ENCODE results near the gene RHCE.
"Not testable (repeated sequence)": the region's sequence is repeated elsewhere in the genome, so short reads cannot be mapped to it uniquely, and the experiment has no call there.

The RHCE gene

DNA sequence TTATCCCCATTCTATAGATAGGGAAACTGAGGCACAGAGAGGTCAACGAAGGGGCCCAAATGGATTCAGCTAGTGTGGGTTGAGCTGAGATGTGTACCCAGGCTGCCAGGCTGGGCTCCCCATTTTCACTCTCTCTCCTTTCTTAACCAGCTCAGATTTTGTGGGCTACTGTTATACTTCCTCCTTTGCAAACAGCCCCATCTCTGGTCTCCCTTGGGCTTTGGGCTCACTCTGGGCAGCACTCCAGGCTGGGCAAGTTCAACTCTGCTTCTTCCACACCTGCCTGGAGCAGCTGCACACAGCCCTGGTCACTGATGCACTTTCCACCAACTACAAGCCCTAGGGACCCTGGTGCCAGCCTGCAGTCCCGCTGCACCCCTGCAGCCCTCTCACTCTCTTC, 22.5 kb downstream of the RHCE start:
- not testable (repeated sequence) for DNase-seq (ENCODE audit: low read depth in 2 of 2)

DNA sequence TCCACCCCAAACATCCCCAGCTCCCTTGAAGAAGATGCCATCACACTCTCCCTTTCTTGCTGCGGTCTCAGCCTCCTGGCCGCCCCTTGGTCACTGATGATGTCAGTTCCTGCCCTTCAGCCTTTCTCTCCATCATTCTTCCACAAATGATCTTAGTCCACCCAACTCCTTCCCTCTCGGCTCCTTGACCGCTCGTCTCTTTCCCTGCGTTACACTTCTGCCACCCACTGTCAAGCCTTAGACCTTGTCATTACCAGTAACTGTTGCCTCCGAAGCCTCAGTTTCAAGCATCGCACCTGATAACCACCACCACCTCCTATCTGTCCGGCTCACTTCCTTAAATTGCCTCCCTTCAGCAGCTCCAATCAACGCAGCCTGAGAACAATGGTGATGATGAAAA, 23.1 kb downstream of the RHCE start:
- not testable (repeated sequence) for DNase-seq (ENCODE audit: low read depth in 2 of 2)

DNA sequence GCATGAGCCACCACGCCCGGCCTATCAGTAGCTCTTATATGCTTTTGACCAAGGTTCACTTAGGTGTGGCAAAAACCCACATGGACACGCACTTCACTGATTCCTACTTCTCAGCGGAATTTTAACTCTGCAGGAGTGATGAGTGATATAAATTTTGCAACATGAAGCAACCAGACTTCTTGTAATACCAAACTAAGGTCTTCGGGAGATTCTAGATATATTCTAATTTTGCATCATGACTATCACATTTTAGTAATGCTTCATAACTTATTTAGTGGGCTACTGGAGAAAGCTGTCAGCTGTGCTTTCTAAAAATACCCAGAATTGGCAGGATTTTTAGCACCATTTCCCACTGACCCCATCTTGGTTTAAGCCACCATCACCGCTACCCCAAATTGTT, 27.8 kb downstream of the RHCE start:
- DNase-seq (ENCODE audit: low read depth in 2 of 2), result no peak

DNA sequence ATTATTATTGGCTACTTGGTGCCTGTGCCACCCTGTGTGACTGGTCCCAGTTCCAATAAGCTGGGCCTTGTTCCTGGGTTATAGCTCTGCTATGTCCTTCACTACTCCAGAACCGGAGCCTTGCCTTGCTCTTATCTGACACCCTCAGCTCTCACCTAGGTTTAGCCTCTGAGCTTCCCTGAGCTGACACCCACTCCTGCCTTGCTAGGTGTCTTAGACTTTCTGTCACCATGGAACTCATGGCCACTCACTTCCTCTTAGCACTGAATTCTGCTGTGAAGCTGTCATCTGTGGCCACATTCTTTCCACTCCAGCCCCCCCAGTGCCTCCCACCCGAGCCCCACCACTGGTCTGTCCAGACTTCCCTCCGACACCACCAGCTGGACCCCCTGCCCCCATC, 30.9 kb downstream of the RHCE start:
- not testable (repeated sequence) for DNase-seq (ENCODE audit: low read depth in 2 of 2)

DNA sequence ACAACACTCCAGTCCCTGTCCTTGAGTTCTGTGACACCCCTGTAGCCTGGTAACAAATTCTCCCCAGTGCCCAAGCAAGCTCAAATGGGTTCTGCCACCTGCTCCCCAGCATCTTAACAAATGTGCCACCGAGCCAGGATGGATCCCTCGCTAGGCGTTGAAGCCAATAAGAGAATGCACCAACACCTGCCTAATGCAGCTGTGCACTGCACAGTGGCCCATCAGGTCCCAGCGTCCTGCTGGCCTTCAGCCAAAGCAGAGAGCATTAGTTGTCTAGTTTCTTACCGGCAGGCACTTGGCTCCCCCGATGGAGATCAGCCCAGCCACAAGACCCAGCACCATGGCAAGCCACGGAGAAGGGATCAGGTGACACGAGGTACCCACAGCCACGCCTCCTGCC, 31.9 kb downstream of the RHCE start:
- DNase-seq (ENCODE audit: low read depth in 2 of 2), result not testable (repeated sequence)

GRCh38 chr1:25387096-25387495, 33.5 kb downstream of the RHCE start:
- not testable (repeated sequence) for DNase-seq (ENCODE audit: low read depth in 2 of 2)

- DNase-seq (ENCODE audit: low read depth in 2 of 2), result not testable (repeated sequence)
Observed at GRCh38 chr1:25383875-25384274, 36.8 kb downstream of the RHCE start.

DNA sequence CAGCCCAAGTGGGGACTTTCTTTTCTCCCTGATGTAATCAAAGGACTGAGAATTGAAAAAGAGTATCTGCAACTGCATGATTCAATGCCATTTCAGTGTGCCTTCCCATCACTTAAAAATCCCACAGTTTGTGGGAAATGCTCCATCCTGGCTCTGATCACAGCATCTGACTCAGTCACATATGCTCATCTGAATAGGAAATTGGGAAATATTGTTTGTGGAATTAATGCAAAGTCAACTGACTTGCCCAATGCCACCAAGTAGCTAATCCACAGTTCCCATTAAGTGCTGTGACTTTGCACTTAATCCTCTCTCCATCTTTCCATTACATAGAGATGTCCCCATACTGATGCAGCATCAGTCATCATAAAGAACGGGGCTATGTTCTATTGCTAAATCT, 37.5 kb downstream of the RHCE start:
- not testable (repeated sequence) for DNase-seq (ENCODE audit: low read depth in 2 of 2)

DNA sequence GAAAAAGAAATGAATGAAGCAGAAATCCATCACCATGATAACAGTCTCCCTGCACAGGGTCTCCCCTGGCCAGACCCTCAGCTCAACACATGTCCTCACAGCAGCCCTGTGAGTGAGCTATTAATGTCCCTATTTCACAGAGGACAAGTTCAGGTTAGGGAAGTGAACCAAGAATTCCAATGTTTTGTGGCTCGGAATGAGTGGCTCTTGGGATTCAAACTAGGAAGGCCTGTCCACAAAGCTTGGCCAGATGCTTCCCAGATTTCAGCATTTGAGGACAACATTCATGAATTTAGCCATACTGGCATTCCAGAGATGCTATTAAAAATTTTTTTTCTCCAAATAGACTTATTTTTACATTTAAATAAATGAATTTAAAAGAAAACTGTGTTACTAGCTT, 38.1 kb downstream of the RHCE start:
- not testable (repeated sequence) for DNase-seq (ENCODE audit: low read depth in 2 of 2)

- not testable (repeated sequence) for DNase-seq (ENCODE audit: low read depth in 2 of 2)
Observed at GRCh38 chr1:25378367-25378766, 42.3 kb downstream of the RHCE start.

- DNase-seq (ENCODE audit: low read depth in 2 of 2), result not testable (repeated sequence)
Observed at GRCh38 chr1:25371757-25372156, 48.9 kb downstream of the RHCE start.

GRCh38 chr1:25369691-25370271, 50.8 kb downstream of the RHCE start:
- not testable (repeated sequence) for DNase-seq (ENCODE audit: low read depth in 2 of 2)

DNA sequence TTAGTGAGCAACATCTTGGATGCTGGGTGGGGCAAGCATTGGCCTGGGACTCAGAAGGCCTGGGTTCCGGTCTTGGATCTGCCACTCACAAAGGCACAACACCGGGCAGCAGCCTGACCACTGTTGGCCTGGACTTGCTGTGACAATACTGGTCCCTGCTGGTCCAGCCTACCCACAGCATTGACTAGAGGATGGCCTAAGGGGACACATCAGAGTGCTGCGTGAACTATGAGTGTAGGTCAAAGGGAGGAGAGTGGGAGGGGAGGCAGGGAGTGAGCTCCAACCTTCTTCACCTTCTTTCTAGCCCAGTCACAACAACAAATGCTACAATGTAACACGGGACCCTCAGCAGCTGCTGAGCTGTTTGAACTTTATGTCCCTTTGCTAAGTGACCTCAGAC, 51.4 kb downstream of the RHCE start:
- DNase-seq (ENCODE audit: low read depth in 2 of 2), result no peak

GRCh38 chr1:25362634-25363559, 57.7 kb downstream of the RHCE start:
- DNase-seq (ENCODE audit: low read depth in 2 of 2), result not testable (repeated sequence)

GRCh38 chr1:25361901-25362300, 58.7 kb downstream of the RHCE start:
- DNase-seq (ENCODE audit: low read depth in 2 of 2), result no peak

DNA sequence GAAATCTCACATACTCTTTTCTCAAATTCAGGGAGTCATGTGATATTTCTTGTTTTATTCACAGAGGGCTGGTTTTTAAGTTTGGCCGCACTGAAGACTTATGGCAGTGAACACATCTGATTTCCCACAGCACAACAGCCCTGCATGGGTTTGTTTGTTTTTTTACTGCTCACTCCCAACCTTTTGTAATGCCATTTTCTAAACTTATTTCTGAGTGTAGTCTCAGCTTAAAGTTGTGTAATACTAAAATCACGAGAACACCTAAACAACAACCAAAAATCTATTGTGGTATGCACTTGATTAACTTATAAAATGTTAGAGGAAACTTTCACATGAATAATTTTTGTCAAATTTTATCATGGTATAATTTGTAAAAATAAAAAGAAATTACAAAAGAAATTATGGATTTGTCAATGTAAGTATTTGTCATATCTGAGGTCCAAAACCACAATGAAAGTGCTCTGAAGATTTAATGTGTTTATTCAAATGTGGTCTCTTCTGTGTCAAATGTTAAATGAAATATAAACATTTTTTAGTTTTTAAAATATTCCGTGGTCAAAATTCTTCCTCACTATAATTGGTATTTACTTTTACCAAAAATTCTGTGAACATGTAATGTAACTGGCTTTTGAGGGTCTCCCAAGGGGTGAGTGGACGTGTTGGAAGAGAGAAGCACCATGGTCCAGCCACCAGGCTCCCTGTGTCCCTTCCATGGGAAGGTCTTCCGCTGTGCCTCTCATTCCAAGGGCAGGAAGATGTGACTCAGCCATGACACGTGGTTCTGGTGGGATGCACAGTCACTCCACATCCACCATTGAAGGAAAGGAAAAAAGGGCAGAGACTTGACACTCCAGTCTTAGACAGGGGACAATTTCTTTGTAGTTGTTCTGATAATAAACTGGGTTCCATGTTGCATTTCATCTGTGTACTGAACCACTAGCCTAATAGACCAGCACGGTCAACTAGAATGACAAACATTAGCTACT, 59.7 kb downstream of the RHCE start:
- no peak for DNase-seq (ENCODE audit: low read depth in 2 of 2)

DNA sequence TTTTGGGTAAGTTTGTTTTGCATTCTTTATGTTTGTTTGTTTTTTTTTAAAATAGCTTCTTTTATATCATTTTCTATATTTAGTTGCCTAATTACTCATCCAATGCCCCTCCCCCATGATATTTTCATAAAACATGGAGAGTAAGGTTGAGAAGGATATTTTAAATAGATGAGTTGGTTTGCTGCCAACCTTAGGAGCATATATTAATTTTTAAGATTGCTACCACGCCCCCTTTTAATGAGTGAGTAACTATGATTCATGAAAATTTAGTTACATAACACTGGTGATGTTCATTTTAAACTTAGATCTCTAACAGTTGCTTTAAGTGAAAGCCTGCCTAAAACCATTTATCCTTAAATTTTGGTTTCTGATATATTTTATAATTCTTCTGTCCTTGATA, 63.8 kb downstream of the RHCE start:
- no peak for DNase-seq (ENCODE audit: low read depth in 2 of 2)

DNA sequence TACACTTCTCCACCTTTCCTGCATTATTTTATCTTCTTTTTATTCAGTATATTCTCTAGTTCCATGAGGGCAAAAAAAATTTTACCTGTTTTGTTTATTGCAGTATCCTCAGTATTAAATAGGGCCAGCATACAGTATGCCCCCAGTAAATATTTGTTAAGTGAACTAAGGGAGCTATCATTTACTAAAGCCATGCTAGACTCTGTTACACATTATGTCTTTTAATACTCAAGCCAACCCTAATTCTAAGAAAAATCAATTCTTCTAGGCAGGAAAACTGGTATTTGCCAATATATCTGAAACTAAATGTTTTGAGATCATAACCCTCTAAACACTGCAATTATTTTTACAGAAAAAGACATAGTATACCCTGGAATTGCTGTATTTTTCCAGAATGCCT, 64.2 kb downstream of the RHCE start:
- DNase-seq (ENCODE audit: low read depth in 2 of 2), result no peak

GRCh38 chr1:25355841-25356395, 64.7 kb downstream of the RHCE start:
- no peak for DNase-seq (ENCODE audit: low read depth in 2 of 2)

GRCh38 chr1:25349606-25350005, 71.0 kb downstream of the RHCE start:
- DNase-seq (ENCODE audit: low read depth in 2 of 2), result no peak

- DNase-seq (ENCODE audit: low read depth in 2 of 2), result no peak
Observed at GRCh38 chr1:25347556-25347955, 73.1 kb downstream of the RHCE start.

- DNase-seq (ENCODE audit: low read depth in 2 of 2), result no peak
Observed at GRCh38 chr1:25343872-25344271, 76.8 kb downstream of the RHCE start.

Measured in stimulated activated CD4-positive, alpha-beta T cell treated with anti-CD3 and anti-CD28 coated beads, Interleukin-4, amount 100 ng/mL, for 48 hours (primary cell).